Measurements from ENCODE around the gene GLOD5. TPM values are rescaled to one million over a fixed set of nuclear protein-coding genes. Genes with fewer than 3 reads are reported as not detected.

The GLOD5 gene
- total and polyA plus RNA-seq, 4 experiments from 2014 or later = not detected

Other genes with a start within 250 kb of the GLOD5 start
- gene EBP, start 239.9 kb upstream of the GLOD5 start, total RNA-seq = 10 to 100 TPM; 32.1 to 35.9 TPM
- gene EBP, start 239.9 kb upstream of the GLOD5 start, polyA plus RNA-seq = 100 to 1,000 TPM in 1 of 2 donors, 10 to 100 TPM in 1; 80.5 to 130 TPM
- 10 to 100 TPM; 22.8 to 24.5 TPM for gene TBC1D25, start 222.0 kb upstream of the GLOD5 start, total RNA-seq
- gene TBC1D25, start 222.0 kb upstream of the GLOD5 start, polyA plus RNA-seq = 10 to 100 TPM; 18.6 to 21.1 TPM
- gene RBM3, start 187.3 kb upstream of the GLOD5 start, total RNA-seq = 100 to 1,000 TPM; 169 to 173 TPM
- 100 to 1,000 TPM; 247 to 282 TPM for gene RBM3, start 187.3 kb upstream of the GLOD5 start, polyA plus RNA-seq
- 10 to 100 TPM; 47.4 to 49.7 TPM for gene WDR13, start 164.3 kb upstream of the GLOD5 start, total RNA-seq
- gene WDR13, start 164.3 kb upstream of the GLOD5 start, polyA plus RNA-seq = 10 to 100 TPM; 41.8 to 67.9 TPM
- gene WAS, start 77.9 kb upstream of the GLOD5 start, total RNA-seq = 100 to 1,000 TPM; 108 to 110 TPM
- 10 to 100 TPM; 13.4 to 33.8 TPM for gene WAS, start 77.9 kb upstream of the GLOD5 start, polyA plus RNA-seq
- gene SUV39H1, start 65.0 kb upstream of the GLOD5 start, total RNA-seq = 10 to 100 TPM in 1 of 2 experiments, 1 to 10 TPM in 1; 8.7 to 10.2 TPM
- 10 to 100 TPM; 12.4 to 15.6 TPM for gene SUV39H1, start 65.0 kb upstream of the GLOD5 start, polyA plus RNA-seq
- gene GATA1, start 24.8 kb downstream of the GLOD5 start, total RNA-seq = not detected
- gene GATA1, start 24.8 kb downstream of the GLOD5 start, polyA plus RNA-seq = not detected
- gene HDAC6, start 40.3 kb downstream of the GLOD5 start, total RNA-seq = 100 to 1,000 TPM; 121 to 126 TPM
- 10 to 100 TPM in 1 of 2 donors, 1 to 10 TPM in 1; 9.4 to 25.3 TPM for gene HDAC6, start 40.3 kb downstream of the GLOD5 start, polyA plus RNA-seq
- gene ERAS, start 64.8 kb downstream of the GLOD5 start, total RNA-seq = not detected
- not detected for gene ERAS, start 64.8 kb downstream of the GLOD5 start, polyA plus RNA-seq
- gene PCSK1N, start 73.9 kb downstream of the GLOD5 start, total RNA-seq = 1 to 10 TPM; 6.4 to 8.5 TPM
- gene PCSK1N, start 73.9 kb downstream of the GLOD5 start, polyA plus RNA-seq = 10 to 100 TPM in 1 of 2 donors, 1 to 10 TPM in 1; 4.6 to 15.3 TPM
- gene TIMM17B, start 136.0 kb downstream of the GLOD5 start, total RNA-seq = 10 to 100 TPM; 42.6 to 46.2 TPM
- 10 to 100 TPM; 65.3 to 69.7 TPM for gene TIMM17B, start 136.0 kb downstream of the GLOD5 start, polyA plus RNA-seq
- 10 to 100 TPM; 59.6 to 64.4 TPM for gene PQBP1, start 136.2 kb downstream of the GLOD5 start, total RNA-seq
- gene PQBP1, start 136.2 kb downstream of the GLOD5 start, polyA plus RNA-seq = 10 to 100 TPM; 80.0 to 94.1 TPM
- 10 to 100 TPM; 13.8 to 15.8 TPM for gene SLC35A2, start 149.9 kb downstream of the GLOD5 start, total RNA-seq
- gene SLC35A2, start 149.9 kb downstream of the GLOD5 start, polyA plus RNA-seq = 10 to 100 TPM; 11.8 to 14.4 TPM
- 100 to 1,000 TPM; 117 to 118 TPM for gene PIM2, start 157.3 kb downstream of the GLOD5 start, total RNA-seq
- 100 to 1,000 TPM; 396 to 489 TPM for gene PIM2, start 157.3 kb downstream of the GLOD5 start, polyA plus RNA-seq
- gene OTUD5, start 195.9 kb downstream of the GLOD5 start, total RNA-seq = 10 to 100 TPM; 92.0 to 94.5 TPM
- 10 to 100 TPM; 16.5 to 45.6 TPM for gene OTUD5, start 195.9 kb downstream of the GLOD5 start, polyA plus RNA-seq
- gene KCND1, start 210.1 kb downstream of the GLOD5 start, total RNA-seq = 1 to 10 TPM; 1.8 to 1.9 TPM
- 1 to 10 TPM in 1 of 2 donors, not detected in 1; 1.0 TPM for gene KCND1, start 210.1 kb downstream of the GLOD5 start, polyA plus RNA-seq
- gene GRIPAP1, start 240.5 kb downstream of the GLOD5 start, total RNA-seq = 100 to 1,000 TPM in 1 of 2 experiments, 10 to 100 TPM in 1; 99.6 to 111 TPM
- gene GRIPAP1, start 240.5 kb downstream of the GLOD5 start, polyA plus RNA-seq = 10 to 100 TPM in 1 of 2 donors, 1 to 10 TPM in 1; 4.8 to 18.7 TPM

Data from CD4-positive, alpha-beta memory T cell (primary cell).